Measurements from ENCODE around the gene OPCML. TPM values are rescaled to one million over a fixed set of nuclear protein-coding genes. Genes with fewer than 3 reads are reported as not detected.

The OPCML gene
- total and polyA plus RNA-seq, 2 donors (not counting 1 experiment from before 2014, with no cell fraction given) = not detected

- TF ChIP-seq EZH2 (IDR thresholded peaks at IDR 0.05; ENCODE audit: borderline replicate concordance, insufficient read depth, low read depth, low read length, poor library complexity, severe bottlenecking) = no peak
- TF ChIP-seq, protein P1, sequence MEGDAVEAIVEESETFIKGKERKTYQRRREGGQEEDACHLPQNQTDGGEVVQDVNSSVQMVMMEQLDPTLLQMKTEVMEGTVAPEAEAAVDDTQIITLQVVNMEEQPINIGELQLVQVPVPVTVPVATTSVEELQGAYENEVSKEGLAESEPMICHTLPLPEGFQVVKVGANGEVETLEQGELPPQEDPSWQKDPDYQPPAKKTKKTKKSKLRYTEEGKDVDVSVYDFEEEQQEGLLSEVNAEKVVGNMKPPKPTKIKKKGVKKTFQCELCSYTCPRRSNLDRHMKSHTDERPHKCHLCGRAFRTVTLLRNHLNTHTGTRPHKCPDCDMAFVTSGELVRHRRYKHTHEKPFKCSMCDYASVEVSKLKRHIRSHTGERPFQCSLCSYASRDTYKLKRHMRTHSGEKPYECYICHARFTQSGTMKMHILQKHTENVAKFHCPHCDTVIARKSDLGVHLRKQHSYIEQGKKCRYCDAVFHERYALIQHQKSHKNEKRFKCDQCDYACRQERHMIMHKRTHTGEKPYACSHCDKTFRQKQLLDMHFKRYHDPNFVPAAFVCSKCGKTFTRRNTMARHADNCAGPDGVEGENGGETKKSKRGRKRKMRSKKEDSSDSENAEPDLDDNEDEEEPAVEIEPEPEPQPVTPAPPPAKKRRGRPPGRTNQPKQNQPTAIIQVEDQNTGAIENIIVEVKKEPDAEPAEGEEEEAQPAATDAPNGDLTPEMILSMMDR (IDR thresholded peaks at IDR 0.05) = no peak
- H3K4me1 ChIP-seq (ENCODE audit: control insufficient read depth in 2 of 2, insufficient read depth in 2 of 2, low read length in 2 of 2) = no peaks in the 10 kb centered on the region
- no peak overlapping the region for H3K9ac ChIP-seq (ENCODE audit: low read length)
- no peaks in the 10 kb centered on the region for H4K20me1 ChIP-seq (ENCODE audit: control insufficient read depth, insufficient read depth, low read length, poor library complexity, severe bottlenecking)
- Mint-ChIP-seq H3K27me3 (peaks cover 2% of the 10 kb centered on the region), H3K4me3 (no peak overlapping the region), H3K4me1 (no peaks in the 10 kb centered on the region), H3K27ac (no peak overlapping the region), H3K9me3 (ENCODE audit: insufficient read depth) (no peaks in the 10 kb centered on the region)
- CTCF ChIA-PET = no interaction called here
- H3K4me2 ChIP-seq (replicated peaks; ENCODE audit: low read depth, low read length, poor library complexity, severe bottlenecking) = no peak overlapping the region
- no peaks in the 10 kb centered on the region for H3K79me2 ChIP-seq (ENCODE audit: control insufficient read depth, insufficient read depth, low read length)
- no peak overlapping the region for H2AFZ ChIP-seq (ENCODE audit: insufficient read depth, low read depth, low read length, poor library complexity, severe bottlenecking)
- no peak overlapping the region for H3K27ac ChIP-seq (ENCODE audit: low read length in 2 of 2)
- H3K36me3 ChIP-seq (replicated peaks in 1 of 2; ENCODE audit: control extremely low read depth in 1 of 2, control insufficient read depth in 1 of 2, extremely low read depth in 1 of 2, insufficient read depth in 2 of 2, low read length in 1 of 2) = no peaks in the 10 kb centered on the region
- no peak for ATAC-seq (ENCODE audit: low read depth)
- peaks cover 0 to 8% (median 0%) of the 10 kb centered on the region in 4 experiments for H3K27me3 ChIP-seq (replicated peaks in 1 of 4; ENCODE audit: control extremely low read depth in 1 of 4, control insufficient read depth in 3 of 4, insufficient read depth in 4 of 4, low read length in 3 of 4)
- intact Hi-C loops (cut with micrococcal nuclease) = no loop called here
- peaks cover 0 to 14% (median 0%) of the 10 kb centered on the region in 3 donors for H3K9me3 ChIP-seq (ENCODE audit: control extremely low read depth in 1 of 3, control insufficient read depth in 2 of 3, insufficient read depth in 1 of 3, low read length in 2 of 3)
- POLR2A ChIA-PET = no interaction called here
- no peak overlapping the region for H3K4me3 ChIP-seq (ENCODE audit: control extremely low read depth in 1 of 5, extremely low read depth in 1 of 5, insufficient read depth in 1 of 5, low read depth in 2 of 5, low read length in 4 of 5)
- no peak for DNase-seq
- 0% methylated on average over 1 of the region's 5 CpGs for WGBS (ENCODE audit: insufficient coverage)
These were observed 533.3 kb downstream of the OPCML start for GRCh38 chr11:132999031-132999430.

DNA sequence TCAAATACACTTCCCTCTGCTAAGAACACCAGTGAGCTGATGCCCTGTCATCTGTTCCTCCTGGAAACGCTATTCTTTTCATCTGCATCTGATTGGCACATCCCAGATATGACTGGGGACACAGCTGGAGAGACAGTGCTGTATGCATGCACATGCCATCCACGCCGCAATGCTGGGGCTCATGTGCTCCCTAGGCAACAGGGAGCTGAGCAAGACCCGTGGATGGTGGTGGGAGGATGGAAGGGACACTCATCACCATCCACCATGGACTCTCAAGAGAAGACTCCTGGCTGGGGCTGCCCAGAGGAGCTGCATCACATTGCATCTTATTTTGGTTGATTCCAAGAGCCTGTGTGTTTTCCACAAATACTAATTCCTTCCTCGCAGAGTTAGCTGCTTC is 534.9 kb downstream of the OPCML start:
- H3K27me3 ChIP-seq (replicated peaks in 1 of 4; ENCODE audit: control extremely low read depth in 1 of 4, control insufficient read depth in 3 of 4, insufficient read depth in 4 of 4, low read length in 3 of 4) = peaks cover 0 to 8% (median 0%) of the 10 kb centered on the region in 4 experiments
- ChIA-PET CTCF (no interaction called here), POLR2A (no interaction called here)
- peaks cover 0 to 17% (median 0%) of the 10 kb centered on the region in 3 donors for H3K9me3 ChIP-seq (ENCODE audit: control extremely low read depth in 1 of 3, control insufficient read depth in 2 of 3, insufficient read depth in 1 of 3, low read length in 2 of 3)
- no peaks in the 10 kb centered on the region for H3K4me1 ChIP-seq (ENCODE audit: control insufficient read depth in 2 of 2, insufficient read depth in 2 of 2, low read length in 2 of 2)
- H3K36me3 ChIP-seq (replicated peaks in 1 of 2; ENCODE audit: control extremely low read depth in 1 of 2, control insufficient read depth in 1 of 2, extremely low read depth in 1 of 2, insufficient read depth in 2 of 2, low read length in 1 of 2) = no peaks in the 10 kb centered on the region
- H3K9ac ChIP-seq (ENCODE audit: low read length) = no peak overlapping the region
- H3K4me3 Mint-ChIP-seq = no peak overlapping the region
- H3K4me2 ChIP-seq (replicated peaks; ENCODE audit: low read depth, low read length, poor library complexity, severe bottlenecking) = no peak overlapping the region
- no peaks in the 10 kb centered on the region for H3K79me2 ChIP-seq (ENCODE audit: control insufficient read depth, insufficient read depth, low read length)
- no peak overlapping the region for H3K4me3 ChIP-seq (ENCODE audit: control extremely low read depth in 1 of 5, extremely low read depth in 1 of 5, insufficient read depth in 1 of 5, low read depth in 2 of 5, low read length in 4 of 5)
- peaks cover 2% of the 10 kb centered on the region for H3K27me3 Mint-ChIP-seq
- H3K9me3 Mint-ChIP-seq (ENCODE audit: insufficient read depth) = no peaks in the 10 kb centered on the region
- no peak overlapping the region for H3K27ac Mint-ChIP-seq
- no peak for TF ChIP-seq EZH2 (IDR thresholded peaks at IDR 0.05; ENCODE audit: borderline replicate concordance, insufficient read depth, low read depth, low read length, poor library complexity, severe bottlenecking)
- TF ChIP-seq, protein P1 (IDR thresholded peaks at IDR 0.05) = no peak
- WGBS (ENCODE audit: insufficient coverage) = 72% methylated on average over 2 of the region's 5 CpGs
- H3K27ac ChIP-seq (ENCODE audit: low read length in 2 of 2) = no peak overlapping the region
- no peak for DNase-seq
- H2AFZ ChIP-seq (ENCODE audit: insufficient read depth, low read depth, low read length, poor library complexity, severe bottlenecking) = no peak overlapping the region
- intact Hi-C loops (cut with micrococcal nuclease) = no loop called here
- H4K20me1 ChIP-seq (ENCODE audit: control insufficient read depth, insufficient read depth, low read length, poor library complexity, severe bottlenecking) = no peaks in the 10 kb centered on the region
- ATAC-seq (ENCODE audit: low read depth) = no peak
- H3K4me1 Mint-ChIP-seq = no peaks in the 10 kb centered on the region
